GM12801 (cell line): ENCODE results near the gene RNASE2.

Source experiments
- TF ChIP-seq, protein P1 (sequence below): IDR thresholded peaks from one replicate; pipeline ENCODE4 v1.5.1; 2011; ENCODE audit warnings: control low read depth; ENCODE audit not compliant: insufficient read length; ENCODE audit errors: extremely low read depth

RNASE2 gene

GRCh38 chr14:20997564-20997963 lies 42.3 kb downstream of the RNASE2 start:
- TF ChIP-seq, protein P1, sequence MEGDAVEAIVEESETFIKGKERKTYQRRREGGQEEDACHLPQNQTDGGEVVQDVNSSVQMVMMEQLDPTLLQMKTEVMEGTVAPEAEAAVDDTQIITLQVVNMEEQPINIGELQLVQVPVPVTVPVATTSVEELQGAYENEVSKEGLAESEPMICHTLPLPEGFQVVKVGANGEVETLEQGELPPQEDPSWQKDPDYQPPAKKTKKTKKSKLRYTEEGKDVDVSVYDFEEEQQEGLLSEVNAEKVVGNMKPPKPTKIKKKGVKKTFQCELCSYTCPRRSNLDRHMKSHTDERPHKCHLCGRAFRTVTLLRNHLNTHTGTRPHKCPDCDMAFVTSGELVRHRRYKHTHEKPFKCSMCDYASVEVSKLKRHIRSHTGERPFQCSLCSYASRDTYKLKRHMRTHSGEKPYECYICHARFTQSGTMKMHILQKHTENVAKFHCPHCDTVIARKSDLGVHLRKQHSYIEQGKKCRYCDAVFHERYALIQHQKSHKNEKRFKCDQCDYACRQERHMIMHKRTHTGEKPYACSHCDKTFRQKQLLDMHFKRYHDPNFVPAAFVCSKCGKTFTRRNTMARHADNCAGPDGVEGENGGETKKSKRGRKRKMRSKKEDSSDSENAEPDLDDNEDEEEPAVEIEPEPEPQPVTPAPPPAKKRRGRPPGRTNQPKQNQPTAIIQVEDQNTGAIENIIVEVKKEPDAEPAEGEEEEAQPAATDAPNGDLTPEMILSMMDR, result no peak

- TF ChIP-seq, protein P1, result no peak
These were observed 42.9 kb downstream of the RNASE2 start for GRCh38 chr14:20998139-20998538.

- TF ChIP-seq, protein P1, result no peak
These were observed 43.5 kb downstream of the RNASE2 start, which contains the start of gene SLC39A2 for GRCh38 chr14:20998674-20999366. Gene SLC39A2, plus strand, starts transcription at chr14:20999293. Its CDS starts 154 bp downstream, at chr14:20999447.

- TF ChIP-seq, protein P1, result no peak
These were observed 44.3 kb downstream of the RNASE2 start for GRCh38 chr14:20999591-20999990.

DNA sequence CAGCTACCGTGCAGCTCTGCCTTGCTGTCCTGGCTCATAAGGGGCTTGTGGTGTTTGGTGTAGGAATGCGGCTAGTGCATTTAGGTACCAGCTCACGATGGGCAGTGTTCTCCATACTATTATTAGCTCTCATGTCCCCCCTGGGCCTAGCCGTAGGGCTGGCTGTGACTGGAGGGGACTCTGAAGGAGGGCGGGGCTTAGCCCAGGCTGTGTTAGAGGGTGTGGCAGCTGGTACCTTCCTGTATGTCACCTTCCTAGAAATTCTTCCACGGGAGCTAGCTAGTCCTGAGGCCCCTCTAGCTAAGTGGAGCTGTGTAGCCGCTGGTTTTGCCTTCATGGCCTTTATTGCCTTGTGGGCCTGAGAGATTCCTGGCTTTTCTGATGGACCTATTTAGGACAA lies 45.9 kb downstream of the RNASE2 start:
- TF ChIP-seq, protein P1, result no peak

DNA sequence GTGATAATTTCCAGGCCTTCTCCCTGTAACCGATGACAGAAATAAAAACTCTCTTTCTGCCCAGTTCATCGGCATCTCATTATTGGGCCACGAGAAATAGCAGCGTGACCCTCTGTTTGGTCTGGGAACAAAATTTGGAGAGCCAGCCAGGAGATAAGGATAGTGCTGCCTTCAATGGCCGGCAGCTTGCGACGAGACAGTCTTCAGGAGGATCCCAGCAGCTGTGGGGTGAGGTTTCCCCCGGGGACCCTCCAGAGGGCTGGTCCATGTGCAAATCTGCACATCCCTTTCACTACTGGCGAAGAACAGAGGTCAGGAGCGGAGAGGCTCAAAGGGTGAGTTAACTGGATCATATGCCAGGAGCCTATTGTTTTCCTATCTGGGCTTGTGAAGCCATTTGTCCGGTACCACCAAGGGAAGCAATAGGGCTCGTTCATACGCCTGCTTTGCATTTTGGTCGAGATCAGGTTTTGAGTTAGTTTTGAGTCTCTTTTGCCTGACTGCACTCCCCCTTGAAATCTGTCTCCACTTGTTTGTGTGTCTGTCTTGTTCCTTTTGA lies 48.6 kb downstream of the RNASE2 start:
- TF ChIP-seq, protein P1, result no peak
